A549 treated with DMSO at 1 μM for 4 hours (cell line): ENCODE results near the gene CEP41. TPM values are rescaled to one million over a fixed set of nuclear protein-coding genes. Genes with fewer than 3 reads are reported as not detected.

ENCODE experiments used
- total RNA-seq: library from RNA; stranded (reverse); fragments of 200-300 nt; extraction: Qiagen RNA extraction; gene quantifications from 5 replicates; pipeline ENCODE4 v1.2.3, GENCODE V29; 2022; ENCODE audit warnings: low read depth

The CEP41 gene, protein sequence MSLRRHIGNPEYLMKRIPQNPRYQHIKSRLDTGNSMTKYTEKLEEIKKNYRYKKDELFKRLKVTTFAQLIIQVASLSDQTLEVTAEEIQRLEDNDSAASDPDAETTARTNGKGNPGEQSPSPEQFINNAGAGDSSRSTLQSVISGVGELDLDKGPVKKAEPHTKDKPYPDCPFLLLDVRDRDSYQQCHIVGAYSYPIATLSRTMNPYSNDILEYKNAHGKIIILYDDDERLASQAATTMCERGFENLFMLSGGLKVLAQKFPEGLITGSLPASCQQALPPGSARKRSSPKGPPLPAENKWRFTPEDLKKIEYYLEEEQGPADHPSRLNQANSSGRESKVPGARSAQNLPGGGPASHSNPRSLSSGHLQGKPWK
- 11.3 to 17.3 TPM (median 15.5 TPM) in 5 replicates for total RNA-seq

GRCh38 chr7:130440527-130441365 lies at the start of gene CEP41:
Gene CEP41, minus strand, starts transcription at chr7:130441016. Its CDS starts 50 bp downstream, at chr7:130440966.

GRCh38 chr7:130379921-130380860 lies 60.6 kb downstream of the CEP41 start, which contains the start of gene CPA1:
Gene CPA1, plus strand, starts transcription at chr7:130380494. Its CDS starts 27 bp downstream, at chr7:130380521.

GRCh38 chr7:130344271-130344866 lies 96.4 kb downstream of the CEP41 start, which contains the start of gene CPA5:
Gene CPA5, plus strand, starts transcription at chr7:130344816. Its CDS starts 1,670 bp downstream, at chr7:130346486.

Other genes starting within 250 kb of the CEP41 start
- gene TMEM209, start 235.6 kb downstream of the CEP41 start, total RNA-seq = 15.5 to 18.3 TPM (median 18.2 TPM) in 5 replicates
- gene SSMEM1, start 233.2 kb downstream of the CEP41 start, total RNA-seq = not detected in 5 replicates
- 0.11 to 0.44 TPM in 2 of 5 replicates, not detected in the others for gene CPA2, start 174.2 kb downstream of the CEP41 start, total RNA-seq
- gene CPA4, start 147.9 kb downstream of the CEP41 start, total RNA-seq = 6.1 to 12.3 TPM (median 8.3 TPM) in 5 replicates
- not detected in 5 replicates for gene CPA5, start 96.2 kb downstream of the CEP41 start, total RNA-seq
- gene CPA1, start 60.5 kb downstream of the CEP41 start, total RNA-seq = not detected in 5 replicates
- gene MEST, start 51.1 kb upstream of the CEP41 start, total RNA-seq = 35.0 to 43.1 TPM (median 40.3 TPM) in 5 replicates
- 13.2 to 15.5 TPM (median 14.4 TPM) in 5 replicates for gene COPG2, start 227.7 kb upstream of the CEP41 start, total RNA-seq
- gene TSGA13, start 245.5 kb upstream of the CEP41 start, total RNA-seq = not detected in 5 replicates